Measurements from ENCODE around the gene PNPLA5. TPM values are rescaled to one million over a fixed set of nuclear protein-coding genes. Genes with fewer than 3 reads are reported as not detected.

Gene PNPLA5
- total RNA-seq, 1 donor from 2014 or later = not detected

Other genes with a start within 250 kb of the PNPLA5 start
- gene EFCAB6, start 79.7 kb downstream of the PNPLA5 start, total RNA-seq = 0.45 TPM
- not detected for gene SULT4A1, start 29.5 kb downstream of the PNPLA5 start, total RNA-seq
- gene PNPLA3, start 31.8 kb upstream of the PNPLA5 start, total RNA-seq = 72.1 TPM
- gene SAMM50, start 63.4 kb upstream of the PNPLA5 start, total RNA-seq = 23.6 TPM
- 14.3 TPM for gene PARVB, start 132.3 kb upstream of the PNPLA5 start, total RNA-seq

All from left lobe of liver (tissue), 1 donor.